NOMO-1 (cell line): ENCODE data around the gene DDX39B.
A peak's percentile ranks its signal among the peaks of the same experiment; 100 is the strongest.
"Not testable (repeated sequence)": the region's sequence is repeated elsewhere in the genome, so short reads cannot be mapped to it uniquely, and the experiment has no call there.

Experiments used
- DNase-seq, 2 experiments: peaks; one replicate each; lab custom pipeline; 2025; ENCODE audit not compliant: unreplicated experiment in 2 of 2; lab: John Stamatoyannopoulos, UW

DDX39B gene

GRCh38 chr6:31529329-31530150 is 12.3 kb downstream of the DDX39B start:
- no peak for DNase-seq

- DNase-seq = no peak
Measured at GRCh38 chr6:31528821-31529328, 12.9 kb downstream of the DDX39B start, which contains the start of gene MCCD1. MCCD1 (plus strand) TSS chr6:31528962; CDS start chr6:31529015, 53 bp downstream.

GRCh38 chr6:31528307-31528777 is 13.5 kb downstream of the DDX39B start:
- DNase-seq = no peak

- no peak for DNase-seq
Measured at GRCh38 chr6:31525932-31526591, 15.7 kb downstream of the DDX39B start.

GRCh38 chr6:31525553-31525931 is 16.3 kb downstream of the DDX39B start:
- DNase-seq = no peak

- DNase-seq = no peak
Measured at GRCh38 chr6:31521835-31522234, 20.0 kb downstream of the DDX39B start.

- DNase-seq = no peak
Measured at GRCh38 chr6:31513456-31514165, 28.2 kb downstream of the DDX39B start.

GRCh38 chr6:31510007-31510406 is 31.8 kb downstream of the DDX39B start:
- DNase-seq = no peak

- not testable (repeated sequence) for DNase-seq
Measured at GRCh38 chr6:31509036-31509435, 32.8 kb downstream of the DDX39B start.

GRCh38 chr6:31502586-31502985 is 39.2 kb downstream of the DDX39B start:
- no peak for DNase-seq

GRCh38 chr6:31499648-31500047 is 42.2 kb downstream of the DDX39B start:
- DNase-seq = not testable (repeated sequence)

GRCh38 chr6:31498748-31499147 is 43.1 kb downstream of the DDX39B start:
- no peak for DNase-seq

GRCh38 chr6:31497531-31498476 is 44.0 kb downstream of the DDX39B start, which contains the start of gene MICB:
MICB (plus strand) TSS chr6:31498145; CDS start chr6:31498194, 49 bp downstream.
- peak; percentile 80 to 85 for DNase-seq

- not testable (repeated sequence) for DNase-seq
Measured at GRCh38 chr6:31496826-31497225, 45.0 kb downstream of the DDX39B start.

- DNase-seq = peak in 1 of 2 experiments; percentile 20
Measured at GRCh38 chr6:31495580-31495979, 46.2 kb downstream of the DDX39B start.

GRCh38 chr6:31493875-31494694 is 47.7 kb downstream of the DDX39B start:
- DNase-seq = peak; percentile 82 to 85

GRCh38 chr6:31493550-31493874 is 48.3 kb downstream of the DDX39B start:
- not testable (repeated sequence) for DNase-seq

GRCh38 chr6:31490115-31490873 is 51.5 kb downstream of the DDX39B start:
- DNase-seq = no peak
